Ovary (tissue), 3 donors: Measurements from ENCODE around the gene FOXO1.

Source experiments
- EP300 ChIP-seq: sonication (generic); formaldehyde crosslinking; IDR thresholded peaks from one replicate; pipeline ENCODE4 v1.6.1; 2017; ENCODE audit warnings: antibody characterized with exemption
- POLR2A ChIP-seq: fragments of 450-650 bp; IDR thresholded peaks from one replicate; pipeline ENCODE4 v1.6.1; 2017; ENCODE audit warnings: antibody characterized with exemption, mild to moderate bottlenecking, moderate library complexity
- TF ChIP-seq, protein P1 (sequence below), 3 donors: fragments of 450-650 bp in 2 of 3; fragments of 200-600 bp in 1 of 3; IDR thresholded peaks; one replicate each; pipeline versions ENCODE4 v1.5.1 to v1.8.0; 2016 to 2022; ENCODE audit warnings: antibody characterized with exemption in 3 of 3, mild to moderate bottlenecking in 1 of 3
- donor health status: DM: no; HTN: no; CAD: no.

DNA sequence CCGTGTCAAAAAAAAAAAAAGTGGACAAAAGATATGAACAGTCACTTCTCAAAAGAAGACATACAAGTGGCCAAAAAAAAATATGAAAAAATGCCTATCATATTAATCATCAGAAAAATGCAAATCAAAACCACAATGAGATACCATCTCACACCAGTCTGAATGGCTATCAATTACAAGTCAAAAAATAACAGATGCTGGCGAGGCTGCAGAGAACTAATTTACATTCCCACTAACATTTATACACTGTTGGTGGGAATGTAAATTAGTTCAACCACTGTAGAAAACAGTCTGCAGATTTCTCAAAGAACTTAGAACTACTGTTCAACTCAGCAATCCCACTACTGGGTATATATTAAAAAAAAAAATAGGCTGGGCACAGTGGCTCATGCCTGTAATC is 26.5 kb upstream of the FOXO1 start:
- TF ChIP-seq, protein P1, sequence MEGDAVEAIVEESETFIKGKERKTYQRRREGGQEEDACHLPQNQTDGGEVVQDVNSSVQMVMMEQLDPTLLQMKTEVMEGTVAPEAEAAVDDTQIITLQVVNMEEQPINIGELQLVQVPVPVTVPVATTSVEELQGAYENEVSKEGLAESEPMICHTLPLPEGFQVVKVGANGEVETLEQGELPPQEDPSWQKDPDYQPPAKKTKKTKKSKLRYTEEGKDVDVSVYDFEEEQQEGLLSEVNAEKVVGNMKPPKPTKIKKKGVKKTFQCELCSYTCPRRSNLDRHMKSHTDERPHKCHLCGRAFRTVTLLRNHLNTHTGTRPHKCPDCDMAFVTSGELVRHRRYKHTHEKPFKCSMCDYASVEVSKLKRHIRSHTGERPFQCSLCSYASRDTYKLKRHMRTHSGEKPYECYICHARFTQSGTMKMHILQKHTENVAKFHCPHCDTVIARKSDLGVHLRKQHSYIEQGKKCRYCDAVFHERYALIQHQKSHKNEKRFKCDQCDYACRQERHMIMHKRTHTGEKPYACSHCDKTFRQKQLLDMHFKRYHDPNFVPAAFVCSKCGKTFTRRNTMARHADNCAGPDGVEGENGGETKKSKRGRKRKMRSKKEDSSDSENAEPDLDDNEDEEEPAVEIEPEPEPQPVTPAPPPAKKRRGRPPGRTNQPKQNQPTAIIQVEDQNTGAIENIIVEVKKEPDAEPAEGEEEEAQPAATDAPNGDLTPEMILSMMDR (IDR thresholded peaks at IDR 0.05), result no peak
- TF ChIP-seq EP300, result no peak
- no peak for TF ChIP-seq POLR2A
